CD4-positive, alpha-beta T cell treated with Interleukin-1 beta for 1 hour (primary cell): ENCODE data around the gene VSIG2.

Experiments
- DNase-seq, 2 donors: peaks; one replicate each; pipeline ENCODE4 v3.0.0-alpha.2; 2020 to 2022

VSIG2 gene

GRCh38 chr11:124747406-124748099 is 4.5 kb downstream of the VSIG2 start:
- no peak for DNase-seq

GRCh38 chr11:124746621-124747243 is 5.3 kb downstream of the VSIG2 start:
- DNase-seq = peak; percentile 82 to 84

- DNase-seq = peak in 1 of 2 donors; percentile 39
Observed at GRCh38 chr11:124745835-124746620, 6.0 kb downstream of the VSIG2 start.

DNA sequence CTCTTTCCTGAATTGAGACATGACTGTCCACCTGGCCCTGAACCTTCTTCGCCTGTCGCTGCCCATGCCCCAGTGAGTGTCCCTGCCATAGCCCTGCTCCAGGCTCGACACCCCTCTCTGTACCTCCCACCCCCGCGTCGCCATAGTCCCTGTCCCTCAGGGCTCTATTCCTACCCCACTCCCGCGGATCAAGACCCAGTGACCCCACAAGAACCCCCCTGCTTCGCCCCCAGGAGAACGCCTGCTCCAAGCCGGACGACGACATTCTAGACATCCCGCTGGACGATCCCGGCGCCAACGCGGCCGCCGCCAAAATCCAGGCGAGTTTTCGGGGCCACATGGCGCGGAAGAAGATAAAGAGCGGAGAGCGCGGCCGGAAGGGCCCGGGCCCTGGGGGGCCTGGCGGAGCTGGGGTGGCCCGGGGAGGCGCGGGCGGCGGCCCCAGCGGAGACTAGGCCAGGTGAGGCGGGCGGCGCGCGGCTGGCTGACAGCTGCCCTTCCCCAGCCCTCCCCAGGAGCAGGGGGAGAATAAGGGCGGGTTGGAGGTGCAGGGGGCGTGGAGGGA is 6.7 kb downstream of the VSIG2 start:
- DNase-seq = no peak

DNA sequence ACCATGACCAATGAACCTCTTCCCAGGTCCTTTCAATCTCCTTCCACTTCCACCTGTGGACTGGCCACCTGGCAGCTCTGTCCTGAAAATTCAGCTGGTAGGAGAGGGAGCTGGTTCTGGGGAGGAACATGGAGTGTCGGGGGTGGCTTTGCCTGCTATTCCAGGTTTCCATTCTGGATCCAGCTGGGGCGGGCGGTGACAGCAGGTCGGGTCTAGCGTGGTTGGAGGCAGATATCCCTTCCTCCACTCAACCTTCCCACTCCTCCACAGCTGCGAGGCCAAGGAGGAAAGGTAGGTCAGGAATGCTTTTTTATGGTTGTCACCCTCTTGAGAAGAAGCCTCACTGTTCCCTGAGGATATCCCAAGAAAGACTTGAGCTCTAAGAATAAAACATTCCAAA is 9.0 kb downstream of the VSIG2 start:
- DNase-seq = no peak

- DNase-seq = no peak
Observed at GRCh38 chr11:124742555-124742954, 9.5 kb downstream of the VSIG2 start.

GRCh38 chr11:124740277-124740882 is 11.7 kb downstream of the VSIG2 start:
- DNase-seq = peak; percentile 60 to 65

DNA sequence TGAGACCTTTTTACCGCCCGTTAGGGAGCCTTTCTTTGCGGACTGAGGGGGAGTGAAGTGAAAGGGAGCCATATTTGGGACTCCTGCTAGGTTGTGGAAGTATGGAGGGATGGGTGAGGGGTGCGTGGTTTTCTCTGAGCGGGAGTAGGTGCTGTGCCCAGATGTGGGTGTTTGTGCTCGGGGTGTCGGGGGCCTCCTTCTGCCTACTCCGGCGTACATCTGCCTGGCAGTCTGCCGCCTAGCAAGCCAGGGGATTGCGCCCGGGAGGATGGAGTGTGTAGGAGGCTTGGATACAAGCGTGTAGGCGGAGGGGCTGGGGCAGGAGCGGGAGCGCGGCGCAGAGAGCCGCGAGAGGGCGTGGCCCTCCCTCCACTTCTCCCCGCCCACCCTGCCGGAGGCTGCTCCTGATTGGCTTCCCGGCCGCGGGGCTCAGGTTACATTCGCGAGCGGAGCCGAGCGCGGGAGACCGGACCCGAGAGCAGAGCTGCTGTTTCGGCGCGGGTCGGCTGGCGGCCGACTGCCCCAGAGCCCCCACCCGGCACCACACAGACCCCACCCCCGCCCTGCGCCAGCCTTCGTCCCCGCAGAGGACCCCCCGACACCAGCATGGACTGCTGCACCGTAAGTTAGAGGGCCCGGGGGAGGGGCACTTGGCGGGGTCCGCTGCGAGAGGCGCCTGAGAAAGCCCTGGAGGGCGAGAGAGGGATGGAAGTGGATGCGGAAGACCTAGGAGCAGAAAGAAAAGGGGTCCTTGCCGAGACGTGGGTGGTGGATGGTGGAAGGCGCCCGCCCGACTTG is 12.4 kb downstream of the VSIG2 start, which contains the start of gene NRGN:
Gene NRGN (plus strand): TSS at position 464 of the 798 bp plus-strand sequence. CDS start 143 bp downstream, at position 607.
- DNase-seq = peak; percentile 83 to 84

- no peak for DNase-seq
Observed at GRCh38 chr11:124738713-124739478, 13.2 kb downstream of the VSIG2 start.

DNA sequence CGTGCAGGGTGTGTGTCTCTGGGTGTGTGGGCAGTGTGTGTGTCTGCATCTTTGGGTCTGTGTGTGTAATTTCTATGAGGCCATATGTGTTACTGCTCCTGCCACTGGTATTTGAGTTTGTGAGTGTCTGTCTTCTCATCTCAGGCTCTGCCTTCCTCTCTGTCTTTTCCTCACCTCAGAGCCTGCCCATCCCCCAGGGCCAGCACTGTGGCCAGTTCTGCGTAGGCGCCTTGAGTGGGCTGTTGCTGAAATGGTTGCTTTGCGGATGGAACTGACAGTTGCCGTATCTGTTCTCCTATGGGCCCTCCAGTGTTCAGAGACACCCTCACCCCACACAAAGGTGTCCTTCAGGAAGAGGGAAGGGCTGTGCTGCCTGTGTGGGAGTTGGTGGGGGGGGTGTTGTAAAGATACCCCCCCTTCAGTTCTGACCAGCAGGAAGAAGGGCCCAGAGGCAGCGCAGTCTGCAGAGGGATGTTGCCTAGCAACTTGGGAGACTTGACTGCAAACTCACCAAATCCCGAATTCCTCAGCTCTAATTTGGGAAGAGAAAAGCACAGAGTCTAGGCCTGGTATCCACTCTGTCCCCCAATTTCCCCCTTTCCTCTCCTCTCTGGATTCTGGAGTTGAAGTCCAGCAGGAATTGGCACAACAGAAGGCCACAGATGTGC is 14.3 kb downstream of the VSIG2 start:
- no peak for DNase-seq

DNA sequence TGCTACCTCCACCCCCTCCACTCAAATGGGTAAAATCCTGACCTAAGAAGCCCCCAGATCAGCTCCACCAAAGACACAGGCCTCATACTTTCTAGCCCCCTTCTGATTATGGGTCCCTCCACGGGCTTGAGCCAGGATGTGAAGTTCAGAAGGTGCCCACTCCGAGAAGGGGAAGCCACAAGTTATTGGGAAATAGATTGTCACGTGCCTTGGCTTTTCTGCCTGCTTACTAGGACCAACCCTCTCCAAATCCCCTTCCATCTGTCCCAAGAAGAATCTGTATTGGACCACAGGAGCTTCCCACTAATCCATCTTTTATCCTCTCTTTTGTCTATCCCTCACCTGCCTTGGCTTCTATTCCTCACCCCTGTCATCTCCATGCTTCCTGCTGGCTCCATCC is 15.3 kb downstream of the VSIG2 start:
- no peak for DNase-seq

- peak in 1 of 2 donors; percentile 53 for DNase-seq
Observed at GRCh38 chr11:124732230-124732629, 19.8 kb downstream of the VSIG2 start.

- no peak for DNase-seq
Observed at GRCh38 chr11:124729571-124729970, 22.5 kb downstream of the VSIG2 start.

GRCh38 chr11:124728134-124728533 is 23.9 kb downstream of the VSIG2 start:
- no peak for DNase-seq

- DNase-seq = no peak
Observed at GRCh38 chr11:124727474-124727873, 24.6 kb downstream of the VSIG2 start.

DNA sequence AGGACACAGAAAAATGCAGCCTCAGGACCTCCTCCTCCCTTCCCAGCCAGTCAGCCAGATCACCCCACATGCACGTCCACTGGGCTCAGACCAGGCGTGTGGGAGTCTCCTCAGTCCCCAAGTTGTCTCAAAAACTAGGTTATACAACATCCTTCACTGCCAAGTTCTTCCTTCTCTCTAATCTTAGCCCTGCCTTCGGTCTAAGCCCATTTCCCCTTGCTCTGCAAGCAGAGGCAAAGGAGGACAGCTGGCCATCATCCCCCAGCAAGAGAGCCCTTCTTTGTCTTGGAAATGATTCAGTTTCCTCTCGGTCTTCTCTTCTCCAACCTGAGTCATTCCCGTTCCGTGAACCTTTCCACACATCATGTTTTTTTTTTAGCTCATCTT is 26.3 kb downstream of the VSIG2 start:
- no peak for DNase-seq

GRCh38 chr11:124724979-124725718 is 26.9 kb downstream of the VSIG2 start:
- DNase-seq = no peak

DNA sequence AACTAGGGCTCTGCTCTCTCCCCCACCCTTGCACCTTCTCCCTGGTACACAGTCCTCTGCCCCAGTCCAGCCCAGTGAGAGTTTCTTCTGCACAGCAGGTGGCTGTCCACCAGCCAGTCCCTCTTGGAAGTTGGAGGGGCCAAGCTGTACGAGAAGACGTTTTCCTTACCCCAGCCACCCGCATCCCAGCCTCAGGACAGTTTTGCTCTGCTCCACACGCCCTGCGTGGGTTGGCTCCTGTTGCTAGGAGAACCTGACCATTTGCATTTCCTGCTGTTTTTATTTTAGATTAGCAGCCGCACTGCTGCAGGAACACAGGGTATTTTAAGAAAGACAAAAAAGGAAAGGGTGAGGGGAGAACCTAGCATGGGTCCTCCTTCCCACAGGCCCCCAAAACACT is 29.9 kb downstream of the VSIG2 start:
- DNase-seq = no peak

DNA sequence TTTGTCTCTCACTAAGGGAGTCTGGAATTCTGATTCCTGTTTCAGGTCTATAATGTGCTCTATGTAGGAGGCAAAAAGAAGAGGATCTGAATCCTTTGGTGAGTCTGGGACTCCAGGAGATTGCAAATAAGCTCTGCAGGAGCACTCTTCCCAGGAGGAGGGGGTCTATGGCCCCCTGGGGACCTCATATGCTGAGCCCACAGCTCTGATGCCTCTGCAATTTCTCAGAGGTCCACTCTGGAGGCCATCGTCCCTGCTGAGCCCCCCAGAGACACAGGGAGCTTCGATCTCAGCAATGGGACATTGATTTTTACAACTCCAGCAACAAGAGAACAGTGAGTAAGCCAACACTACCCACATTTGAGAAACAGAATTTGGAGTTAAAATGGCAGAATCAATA is 32.5 kb downstream of the VSIG2 start:
- no peak for DNase-seq

- no peak for DNase-seq
Observed at GRCh38 chr11:124718801-124719200, 33.3 kb downstream of the VSIG2 start.
